ENCODE measurements around the gene SPATA12.

SPATA12 gene

DNA sequence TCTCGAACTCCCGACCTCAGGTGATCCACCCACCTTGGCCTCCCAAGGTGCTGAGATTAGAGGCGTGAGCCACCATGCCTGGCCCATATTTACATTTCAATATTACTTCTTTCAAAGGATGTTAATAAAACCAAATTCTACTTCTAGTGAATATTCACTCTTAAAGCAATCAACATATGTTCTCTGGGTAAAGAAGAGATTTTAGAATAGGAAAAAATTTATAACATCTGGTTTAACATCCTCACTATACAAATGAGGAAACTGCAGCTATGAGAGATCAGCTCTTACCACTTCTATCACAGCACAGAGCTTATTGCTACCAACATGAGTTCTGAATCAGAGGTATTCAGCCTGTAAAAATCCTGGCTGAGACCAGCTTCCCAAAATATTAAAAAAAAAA, 56.0 kb downstream of the SPATA12 start:
- DNase-seq (ENCODE audit: low read depth in 2 of 2): no peak

DNA sequence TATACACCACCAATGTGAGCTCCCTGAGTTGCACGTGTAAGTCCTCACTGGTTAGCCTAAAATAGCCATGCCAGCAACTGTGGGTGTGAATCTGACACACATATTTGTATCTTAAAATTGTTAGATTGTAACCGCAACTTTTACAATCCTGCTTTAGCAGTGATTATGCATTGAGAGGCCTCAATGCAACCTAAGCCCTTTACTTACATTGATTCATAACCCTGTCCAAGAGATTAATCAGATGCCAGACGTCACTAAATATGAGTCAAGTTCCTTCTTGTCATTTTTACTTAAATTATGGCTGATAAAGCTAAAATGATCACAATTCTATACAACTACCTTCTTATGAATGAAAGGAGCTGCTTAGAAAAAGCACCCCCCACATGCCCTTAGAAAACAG, 57.8 kb downstream of the SPATA12 start:
- no peak for DNase-seq (ENCODE audit: low read depth in 2 of 2)

GRCh38 chr3:57120040-57120439, 59.6 kb downstream of the SPATA12 start:
- no peak for DNase-seq (ENCODE audit: low read depth in 2 of 2)

DNA sequence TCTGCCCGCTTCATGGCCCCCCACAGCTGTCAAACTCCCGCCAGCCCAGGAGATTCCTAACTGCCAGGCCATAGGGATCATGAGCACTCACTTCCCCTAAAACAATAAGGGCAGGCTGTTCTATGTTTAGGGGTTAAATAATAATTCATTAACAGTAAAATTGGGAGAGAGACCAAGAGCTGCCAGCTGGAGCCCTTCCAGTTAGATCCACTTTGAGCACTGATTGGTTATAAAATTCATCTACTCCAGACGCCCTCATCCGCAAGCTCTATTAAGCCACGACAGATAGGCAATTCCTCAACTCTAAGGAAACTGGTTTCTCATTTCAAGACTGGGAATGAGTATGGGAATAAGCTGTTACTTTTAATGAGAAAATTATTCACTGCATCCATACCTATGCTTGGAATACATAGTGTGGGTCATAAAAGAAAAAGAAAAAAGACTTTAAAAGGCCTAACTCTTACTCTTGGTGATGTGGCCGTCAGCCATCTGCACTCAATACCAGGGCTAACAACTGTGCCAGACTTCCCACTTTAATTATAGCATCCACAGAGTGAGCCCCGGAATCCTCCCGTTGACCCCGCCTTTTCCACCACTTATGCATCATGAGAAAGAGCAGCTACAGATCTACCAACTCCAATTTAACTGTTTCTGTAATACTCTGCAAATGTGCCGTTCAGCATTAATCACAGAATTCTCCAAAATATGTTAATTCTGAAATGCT, 60.1 kb downstream of the SPATA12 start:
- DNase-seq (ENCODE audit: low read depth in 2 of 2): no peak

Data from activated CD8-positive, alpha-beta memory T cell treated with anti-CD3 and anti-CD28 coated beads for 4 hours (primary cell).